Ovary (tissue), 3 donors: ENCODE results near the gene ELOVL2.

Experiments used
- EP300 ChIP-seq: sonication (generic); formaldehyde crosslinking; IDR thresholded peaks from one replicate; pipeline ENCODE4 v1.6.1; 2017; ENCODE audit warnings: antibody characterized with exemption
- POLR2A ChIP-seq: fragments of 450-650 bp; IDR thresholded peaks from one replicate; pipeline ENCODE4 v1.6.1; 2017; ENCODE audit warnings: antibody characterized with exemption, mild to moderate bottlenecking, moderate library complexity
- TF ChIP-seq, protein P1 (sequence below), 3 donors: fragments of 450-650 bp in 2 of 3; fragments of 200-600 bp in 1 of 3; IDR thresholded peaks; one replicate each; pipeline versions ENCODE4 v1.5.1 to v1.8.0; 2016 to 2022; ENCODE audit warnings: antibody characterized with exemption in 3 of 3, mild to moderate bottlenecking in 1 of 3
- donor health status: DM: no; HTN: no; CAD: no.

DNA sequence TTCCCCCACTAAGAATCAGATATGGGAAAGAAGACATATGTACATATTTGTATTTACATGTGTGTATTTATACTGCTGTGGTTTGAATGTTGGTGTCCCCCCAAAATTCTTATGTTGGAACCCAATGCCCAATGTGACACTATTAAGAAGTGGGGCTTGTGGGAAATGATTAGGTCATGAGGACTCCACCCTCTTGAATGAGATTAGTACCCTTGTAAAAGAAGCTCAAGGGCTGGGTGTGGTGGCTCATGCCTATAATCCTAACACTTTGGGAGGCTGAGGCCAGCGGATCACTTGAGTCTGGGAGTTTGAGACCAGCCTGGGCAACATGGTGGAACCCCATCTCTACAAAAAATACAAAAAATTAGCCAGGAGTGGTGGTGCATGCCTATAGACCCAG, 45.6 kb upstream of the ELOVL2 start:
- TF ChIP-seq POLR2A (no peak), EP300 (no peak)
- TF ChIP-seq, protein P1, sequence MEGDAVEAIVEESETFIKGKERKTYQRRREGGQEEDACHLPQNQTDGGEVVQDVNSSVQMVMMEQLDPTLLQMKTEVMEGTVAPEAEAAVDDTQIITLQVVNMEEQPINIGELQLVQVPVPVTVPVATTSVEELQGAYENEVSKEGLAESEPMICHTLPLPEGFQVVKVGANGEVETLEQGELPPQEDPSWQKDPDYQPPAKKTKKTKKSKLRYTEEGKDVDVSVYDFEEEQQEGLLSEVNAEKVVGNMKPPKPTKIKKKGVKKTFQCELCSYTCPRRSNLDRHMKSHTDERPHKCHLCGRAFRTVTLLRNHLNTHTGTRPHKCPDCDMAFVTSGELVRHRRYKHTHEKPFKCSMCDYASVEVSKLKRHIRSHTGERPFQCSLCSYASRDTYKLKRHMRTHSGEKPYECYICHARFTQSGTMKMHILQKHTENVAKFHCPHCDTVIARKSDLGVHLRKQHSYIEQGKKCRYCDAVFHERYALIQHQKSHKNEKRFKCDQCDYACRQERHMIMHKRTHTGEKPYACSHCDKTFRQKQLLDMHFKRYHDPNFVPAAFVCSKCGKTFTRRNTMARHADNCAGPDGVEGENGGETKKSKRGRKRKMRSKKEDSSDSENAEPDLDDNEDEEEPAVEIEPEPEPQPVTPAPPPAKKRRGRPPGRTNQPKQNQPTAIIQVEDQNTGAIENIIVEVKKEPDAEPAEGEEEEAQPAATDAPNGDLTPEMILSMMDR (IDR thresholded peaks at IDR 0.05) = no peak
